NCI-H146 (cell line): ENCODE measurements around the gene LIPH.
"Not testable (repeated sequence)": the region's sequence is repeated elsewhere in the genome, so short reads cannot be mapped to it uniquely, and the experiment has no call there.

Source experiments
- DNase-seq: peaks from one replicate; lab custom pipeline; 2025; lab: John Stamatoyannopoulos, UW

The LIPH gene

GRCh38 chr3:185486394-185486793, 66.0 kb downstream of the LIPH start:
- DNase-seq: no peak

GRCh38 chr3:185484296-185484695, 68.1 kb downstream of the LIPH start:
- DNase-seq: no peak

GRCh38 chr3:185479373-185479945, 72.9 kb downstream of the LIPH start:
- no peak for DNase-seq

GRCh38 chr3:185477316-185477715, 75.1 kb downstream of the LIPH start:
- DNase-seq: no peak

- not testable (repeated sequence) for DNase-seq
Measured at GRCh38 chr3:185474922-185475321, 77.5 kb downstream of the LIPH start.

GRCh38 chr3:185473290-185473815, 79.0 kb downstream of the LIPH start:
- no peak for DNase-seq

- DNase-seq: no peak
Measured at GRCh38 chr3:185470323-185470722, 82.1 kb downstream of the LIPH start.

GRCh38 chr3:185469542-185469941, 82.8 kb downstream of the LIPH start:
- DNase-seq: no peak

GRCh38 chr3:185466123-185466522, 86.3 kb downstream of the LIPH start:
- not testable (repeated sequence) for DNase-seq

GRCh38 chr3:185465471-185465870, 86.9 kb downstream of the LIPH start:
- no peak for DNase-seq

GRCh38 chr3:185460719-185461350, 91.6 kb downstream of the LIPH start:
- DNase-seq: no peak

GRCh38 chr3:185460309-185460708, 92.1 kb downstream of the LIPH start:
- DNase-seq: no peak

- DNase-seq: no peak
Measured at GRCh38 chr3:185457376-185457775, 95.0 kb downstream of the LIPH start.
